Activated T-helper 1 cell treated with anti-CD3 and anti-CD28 coated beads, Interleukin-2, amount 50 U/mL, for 16 hours (primary cell): ENCODE measurements around the gene KCNN2.
"Not testable (repeated sequence)": the region's sequence is repeated elsewhere in the genome, so short reads cannot be mapped to it uniquely, and the experiment has no call there.

Source experiments
- DNase-seq, 2 donors: peaks; one replicate each; pipeline ENCODE4 v3.0.0-alpha.2; 2020; ENCODE audit warnings: low read depth in 1 of 2, low spot score in 1 of 2

Gene KCNN2

GRCh38 chr5:114418176-114419066 lies 56.6 kb downstream of the KCNN2 start:
- no peak for DNase-seq

- DNase-seq: no peak
Observed at GRCh38 chr5:114419067-114419388, 57.2 kb downstream of the KCNN2 start.

GRCh38 chr5:114419959-114420358 lies 58.1 kb downstream of the KCNN2 start:
- DNase-seq: no peak

- no peak for DNase-seq
Observed at GRCh38 chr5:114427204-114427603, 65.3 kb downstream of the KCNN2 start.

GRCh38 chr5:114430532-114430931 lies 68.7 kb downstream of the KCNN2 start:
- no peak for DNase-seq

GRCh38 chr5:114432684-114433083 lies 70.8 kb downstream of the KCNN2 start:
- not testable (repeated sequence) for DNase-seq

GRCh38 chr5:114434396-114435219 lies 72.7 kb downstream of the KCNN2 start:
- no peak for DNase-seq

GRCh38 chr5:114435220-114435481 lies 73.3 kb downstream of the KCNN2 start:
- no peak for DNase-seq

GRCh38 chr5:114435885-114436299 lies 74.0 kb downstream of the KCNN2 start:
- DNase-seq: no peak

- no peak for DNase-seq
Observed at GRCh38 chr5:114437936-114438335, 76.1 kb downstream of the KCNN2 start.

GRCh38 chr5:114438471-114438870 lies 76.6 kb downstream of the KCNN2 start:
- DNase-seq: no peak

GRCh38 chr5:114447084-114447773 lies 85.4 kb downstream of the KCNN2 start:
- DNase-seq: no peak

- no peak for DNase-seq
Observed at GRCh38 chr5:114448481-114448880, 86.6 kb downstream of the KCNN2 start.

- no peak for DNase-seq
Observed at GRCh38 chr5:114449860-114450421, 88.1 kb downstream of the KCNN2 start.

GRCh38 chr5:114450437-114450836 lies 88.6 kb downstream of the KCNN2 start:
- DNase-seq: no peak

GRCh38 chr5:114458726-114459125 lies 96.9 kb downstream of the KCNN2 start:
- DNase-seq: no peak

GRCh38 chr5:114467171-114467570 lies 105.3 kb downstream of the KCNN2 start:
- no peak for DNase-seq

GRCh38 chr5:114467729-114468128 lies 105.9 kb downstream of the KCNN2 start:
- DNase-seq: no peak

- DNase-seq: no peak
Observed at GRCh38 chr5:114469372-114469771, 107.5 kb downstream of the KCNN2 start.

- no peak for DNase-seq
Observed at GRCh38 chr5:114471529-114471928, 109.7 kb downstream of the KCNN2 start.

- no peak for DNase-seq
Observed at GRCh38 chr5:114473541-114473940, 111.7 kb downstream of the KCNN2 start.
